Measurements from ENCODE around the gene ZC3H7A. TPM values are rescaled to one million over a fixed set of nuclear protein-coding genes. Genes with fewer than 3 reads are reported as not detected.
"Not testable (repeated sequence)": the region's sequence is repeated elsewhere in the genome, so short reads cannot be mapped to it uniquely, and the experiment has no call there.

Gene ZC3H7A
- total and polyA plus RNA-seq, 2 experiments from 2014 or later, result 44.7 to 55.5 TPM

DNA sequence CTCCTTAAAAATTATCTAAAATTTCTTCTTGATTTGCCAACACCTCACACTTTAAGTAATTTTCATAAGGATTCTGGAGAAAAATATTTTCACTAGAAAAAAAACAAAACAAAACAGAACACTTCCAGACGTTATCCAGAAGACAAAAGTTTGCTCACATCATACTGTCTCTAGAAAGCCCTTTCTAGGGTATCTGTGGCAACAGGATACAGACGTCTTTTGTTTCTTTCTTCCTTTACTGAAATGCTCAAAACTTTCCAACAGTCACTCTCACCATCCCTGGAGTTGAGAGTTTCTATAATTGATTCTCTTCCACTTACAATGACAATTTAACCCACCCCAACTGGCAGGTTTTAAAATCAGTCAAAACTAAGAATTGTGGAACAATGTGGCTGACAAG lies 2.6 kb downstream of the ZC3H7A start:
- H3K9me3 ChIP-seq (ENCODE audit: low read depth), result no peaks in the 10 kb centered on the region
- H3K36me3 ChIP-seq, result no peaks in the 10 kb centered on the region
- H3K27ac ChIP-seq, result peak overlapping the region; percentile 93
- no peaks in the 10 kb centered on the region for H3K27me3 ChIP-seq
- no peak for DNase-seq (ENCODE audit: low read depth in 1 of 2, low spot score in 1 of 2)
- peaks cover 60% of the 10 kb centered on the region for H3K4me1 ChIP-seq (ENCODE audit: low read depth)
- no peak overlapping the region for H3K4me3 ChIP-seq
- TF ChIP-seq, protein P1, sequence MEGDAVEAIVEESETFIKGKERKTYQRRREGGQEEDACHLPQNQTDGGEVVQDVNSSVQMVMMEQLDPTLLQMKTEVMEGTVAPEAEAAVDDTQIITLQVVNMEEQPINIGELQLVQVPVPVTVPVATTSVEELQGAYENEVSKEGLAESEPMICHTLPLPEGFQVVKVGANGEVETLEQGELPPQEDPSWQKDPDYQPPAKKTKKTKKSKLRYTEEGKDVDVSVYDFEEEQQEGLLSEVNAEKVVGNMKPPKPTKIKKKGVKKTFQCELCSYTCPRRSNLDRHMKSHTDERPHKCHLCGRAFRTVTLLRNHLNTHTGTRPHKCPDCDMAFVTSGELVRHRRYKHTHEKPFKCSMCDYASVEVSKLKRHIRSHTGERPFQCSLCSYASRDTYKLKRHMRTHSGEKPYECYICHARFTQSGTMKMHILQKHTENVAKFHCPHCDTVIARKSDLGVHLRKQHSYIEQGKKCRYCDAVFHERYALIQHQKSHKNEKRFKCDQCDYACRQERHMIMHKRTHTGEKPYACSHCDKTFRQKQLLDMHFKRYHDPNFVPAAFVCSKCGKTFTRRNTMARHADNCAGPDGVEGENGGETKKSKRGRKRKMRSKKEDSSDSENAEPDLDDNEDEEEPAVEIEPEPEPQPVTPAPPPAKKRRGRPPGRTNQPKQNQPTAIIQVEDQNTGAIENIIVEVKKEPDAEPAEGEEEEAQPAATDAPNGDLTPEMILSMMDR (IDR thresholded peaks at IDR 0.05; ENCODE audit: low read depth, low read length), result no peak

DNA sequence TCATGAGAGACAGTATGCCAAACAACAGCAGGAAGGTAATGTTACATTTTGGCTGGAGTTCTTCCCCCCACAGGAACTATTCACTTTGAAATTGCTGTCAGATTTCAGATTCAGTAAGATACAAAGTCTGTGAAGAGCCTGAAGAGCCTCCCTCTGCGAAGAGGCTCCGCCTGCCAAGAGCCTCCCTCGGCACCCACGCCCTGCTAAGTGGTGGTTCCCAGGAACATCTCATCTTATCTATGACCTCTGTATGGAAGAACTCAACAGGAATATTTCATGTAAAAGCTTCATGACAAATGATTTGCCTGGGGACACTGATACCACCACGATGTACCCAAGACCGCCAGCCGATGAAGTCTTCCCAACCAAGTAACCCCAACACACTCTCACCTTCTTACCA lies 3.2 kb downstream of the ZC3H7A start:
- Histone ChIP-seq H3K4me1 (ENCODE audit: low read depth) (peaks cover 58% of the 10 kb centered on the region), H3K4me3 (no peak overlapping the region), H3K36me3 (no peaks in the 10 kb centered on the region), H3K27me3 (no peaks in the 10 kb centered on the region), H3K9me3 (ENCODE audit: low read depth) (no peaks in the 10 kb centered on the region), H3K27ac (peak overlapping the region; percentile 93)
- no peak for DNase-seq (ENCODE audit: low read depth in 1 of 2, low spot score in 1 of 2)
- TF ChIP-seq, protein P1 (IDR thresholded peaks at IDR 0.05; ENCODE audit: low read depth, low read length), result no peak

DNA sequence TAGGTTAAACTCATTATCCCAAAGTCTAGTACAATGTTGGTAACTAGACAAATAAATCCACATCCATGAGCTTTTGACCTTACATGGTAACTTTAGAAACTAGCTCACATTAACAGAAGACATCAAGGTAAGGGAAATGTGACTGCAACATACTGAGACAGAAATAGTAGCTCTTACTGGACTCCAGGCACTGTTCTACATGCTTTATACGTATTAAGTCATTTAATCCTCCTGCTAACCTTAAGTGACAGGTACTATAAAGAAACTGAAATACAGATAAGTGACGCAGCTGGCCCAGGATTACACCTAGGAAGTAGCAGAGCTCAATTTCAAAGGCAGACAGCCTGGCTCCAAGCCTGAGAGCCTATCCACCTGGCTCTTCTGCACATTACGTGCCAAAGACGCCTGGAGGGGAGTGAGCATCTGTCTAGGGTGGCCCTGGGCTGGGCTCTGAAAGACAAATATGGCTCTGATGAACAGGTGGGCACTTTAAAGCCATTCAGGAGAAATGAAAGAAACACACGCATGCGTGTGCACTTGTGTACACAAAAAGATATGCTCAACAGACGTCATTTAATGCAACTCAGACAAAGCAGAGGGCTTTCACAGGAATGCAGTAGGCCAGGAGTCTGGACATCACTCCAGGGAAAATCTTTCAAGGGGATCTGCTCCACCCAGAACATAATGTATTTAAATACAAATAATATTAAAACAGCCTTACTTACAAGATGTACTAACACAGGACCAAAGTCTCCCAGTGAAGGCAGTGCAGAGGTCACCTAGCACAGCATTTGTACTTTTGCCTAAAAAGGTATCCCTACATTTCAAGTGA lies 4.4 kb downstream of the ZC3H7A start:
- TF ChIP-seq, protein P1 (IDR thresholded peaks at IDR 0.05; ENCODE audit: low read depth, low read length), result no peak
- H3K4me3 ChIP-seq, result no peak overlapping the region
- H3K27ac ChIP-seq, result peak overlapping the region; percentile 93
- H3K4me1 ChIP-seq (ENCODE audit: low read depth), result peaks cover 51% of the 10 kb centered on the region
- peak in 1 of 2 donors; percentile 48 for DNase-seq (ENCODE audit: low read depth in 1 of 2, low spot score in 1 of 2)
- H3K9me3 ChIP-seq (ENCODE audit: low read depth), result no peaks in the 10 kb centered on the region
- no peaks in the 10 kb centered on the region for H3K36me3 ChIP-seq
- no peaks in the 10 kb centered on the region for H3K27me3 ChIP-seq

DNA sequence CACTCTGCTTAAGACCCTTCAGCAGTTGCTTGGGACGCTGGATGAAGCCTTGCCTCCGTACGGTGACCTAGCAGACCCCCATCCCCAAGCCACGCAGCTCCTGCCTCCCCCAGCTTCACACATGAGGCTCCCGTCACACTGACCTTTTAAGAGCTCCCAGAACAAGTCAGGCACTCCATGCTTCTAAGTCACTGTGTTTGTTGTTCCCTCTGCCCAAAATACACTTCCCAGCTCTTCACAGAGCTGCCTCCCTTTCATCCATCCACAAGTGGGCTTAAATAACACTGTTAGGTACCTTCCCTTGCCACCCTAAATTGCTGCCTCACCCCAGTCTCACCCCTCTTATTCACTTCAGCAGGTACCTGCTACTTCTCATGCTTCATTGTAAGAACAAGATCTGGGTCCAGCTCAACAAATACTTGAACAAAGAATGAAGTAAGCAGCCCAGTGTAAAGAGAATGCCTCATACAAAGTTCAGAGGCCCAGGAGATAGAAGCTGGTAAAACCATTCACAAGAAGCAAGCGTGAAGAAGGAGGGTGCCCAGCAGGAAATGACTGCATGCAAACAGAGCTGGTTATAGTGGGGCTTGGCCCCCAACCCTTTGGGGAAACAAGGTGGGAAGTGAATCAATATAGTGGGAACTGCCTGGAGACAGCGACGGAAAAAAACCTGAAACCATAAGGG lies 5.8 kb downstream of the ZC3H7A start:
- H3K36me3 ChIP-seq, result no peaks in the 10 kb centered on the region
- peaks cover 51% of the 10 kb centered on the region for H3K4me1 ChIP-seq (ENCODE audit: low read depth)
- H3K9me3 ChIP-seq (ENCODE audit: low read depth), result no peaks in the 10 kb centered on the region
- no peak overlapping the region for H3K4me3 ChIP-seq
- no peaks in the 10 kb centered on the region for H3K27me3 ChIP-seq
- DNase-seq (ENCODE audit: low read depth in 1 of 2, low spot score in 1 of 2), result peak in 1 of 2 donors; percentile 49
- TF ChIP-seq, protein P1 (IDR thresholded peaks at IDR 0.05; ENCODE audit: low read depth, low read length), result no peak
- peak overlapping the region; percentile 93 for H3K27ac ChIP-seq

DNA sequence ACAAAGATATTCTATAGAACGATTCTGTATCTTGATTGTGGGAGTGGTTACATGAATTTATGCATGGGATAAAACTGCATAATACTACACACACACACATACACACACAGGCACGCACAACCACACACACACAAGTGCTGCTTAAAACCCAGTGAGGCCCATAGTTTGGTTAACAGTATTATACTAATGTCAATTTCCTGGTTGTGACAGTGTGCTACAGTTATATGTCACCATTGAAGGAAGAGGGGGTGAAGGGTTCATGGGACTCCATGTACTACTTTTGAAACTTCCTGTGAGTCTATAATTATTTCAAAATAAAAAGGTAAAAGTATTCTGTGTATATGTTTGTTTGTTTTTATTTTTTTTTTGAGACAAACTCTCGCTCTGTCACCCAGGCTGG lies 8.1 kb downstream of the ZC3H7A start:
- Histone ChIP-seq H3K4me1 (ENCODE audit: low read depth) (peaks cover 43% of the 10 kb centered on the region), H3K27me3 (no peaks in the 10 kb centered on the region), H3K36me3 (no peaks in the 10 kb centered on the region), H3K4me3 (no peak overlapping the region), H3K9me3 (ENCODE audit: low read depth) (no peaks in the 10 kb centered on the region), H3K27ac (no peak overlapping the region)
- DNase-seq (ENCODE audit: low read depth in 1 of 2, low spot score in 1 of 2), result no peak
- TF ChIP-seq, protein P1 (IDR thresholded peaks at IDR 0.05; ENCODE audit: low read depth, low read length), result no peak

DNA sequence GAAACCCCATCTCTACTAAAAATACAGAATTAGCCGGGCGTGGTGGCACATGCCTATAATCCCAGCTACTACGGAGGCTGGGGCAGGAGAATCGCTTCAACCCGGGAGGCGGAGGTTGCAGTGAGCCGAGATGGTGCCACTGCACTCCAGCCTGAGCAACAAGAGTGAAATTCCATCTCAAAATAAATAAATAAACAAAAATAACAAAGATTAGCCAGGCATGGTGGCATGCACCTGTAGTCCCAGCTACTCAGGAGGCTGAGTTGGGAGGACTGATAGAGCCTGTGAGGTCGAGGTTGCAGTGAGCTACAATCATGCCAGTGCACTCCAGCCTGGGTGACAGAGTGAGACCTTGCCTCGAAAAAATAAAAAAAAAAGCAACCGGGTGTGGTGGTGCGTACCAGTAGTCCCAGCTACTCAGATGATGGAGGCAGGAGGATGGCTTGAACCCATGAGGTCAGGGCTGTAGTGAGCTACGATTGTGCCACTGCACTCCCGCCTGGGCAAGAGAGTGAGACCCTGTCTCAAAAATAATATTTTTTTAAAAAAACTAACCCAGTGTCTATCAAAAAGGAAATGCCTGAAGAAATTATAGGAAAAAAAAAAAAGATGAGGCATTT lies 12.0 kb downstream of the ZC3H7A start:
- not testable (repeated sequence) for H3K27me3 ChIP-seq

DNA sequence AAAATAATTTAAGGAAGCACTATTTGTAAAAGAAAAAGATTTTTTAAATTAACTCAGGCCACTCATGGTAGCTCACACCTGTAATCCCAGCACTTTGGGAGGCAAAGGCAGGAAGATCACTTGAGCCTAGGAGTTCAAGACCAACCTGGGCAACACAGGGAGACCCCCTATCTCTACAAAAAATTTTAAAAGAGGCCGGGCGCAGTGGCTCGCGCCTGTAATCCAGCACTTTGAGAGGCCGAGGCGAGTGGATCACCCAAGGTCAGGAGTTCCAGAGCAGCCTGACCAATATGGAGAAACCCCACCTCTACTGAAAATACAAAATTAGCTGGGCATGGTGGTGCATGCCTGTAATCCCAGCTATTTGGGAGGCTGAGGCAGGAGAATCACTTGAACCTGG lies 12.7 kb downstream of the ZC3H7A start:
- not testable (repeated sequence) for H3K27me3 ChIP-seq; H3K9me3 ChIP-seq (ENCODE audit: low read depth); H3K4me3 ChIP-seq; H3K36me3 ChIP-seq; DNase-seq (ENCODE audit: low read depth in 1 of 2, low spot score in 1 of 2)
- Histone ChIP-seq H3K4me1 (ENCODE audit: low read depth) (peaks cover 24% of the 10 kb centered on the region), H3K27ac (peak overlapping the region; percentile 81)

More for the DNA sequence above, 12.0 kb downstream of the ZC3H7A start:
- not testable (repeated sequence) for H3K36me3 ChIP-seq; H3K4me3 ChIP-seq; H3K27ac ChIP-seq; DNase-seq (ENCODE audit: low read depth in 1 of 2, low spot score in 1 of 2); H3K9me3 ChIP-seq (ENCODE audit: low read depth)
- peaks cover 24% of the 10 kb centered on the region for H3K4me1 ChIP-seq (ENCODE audit: low read depth)
